ENCODE results near the gene BRD4.

- TF ChIP-seq, protein P1, sequence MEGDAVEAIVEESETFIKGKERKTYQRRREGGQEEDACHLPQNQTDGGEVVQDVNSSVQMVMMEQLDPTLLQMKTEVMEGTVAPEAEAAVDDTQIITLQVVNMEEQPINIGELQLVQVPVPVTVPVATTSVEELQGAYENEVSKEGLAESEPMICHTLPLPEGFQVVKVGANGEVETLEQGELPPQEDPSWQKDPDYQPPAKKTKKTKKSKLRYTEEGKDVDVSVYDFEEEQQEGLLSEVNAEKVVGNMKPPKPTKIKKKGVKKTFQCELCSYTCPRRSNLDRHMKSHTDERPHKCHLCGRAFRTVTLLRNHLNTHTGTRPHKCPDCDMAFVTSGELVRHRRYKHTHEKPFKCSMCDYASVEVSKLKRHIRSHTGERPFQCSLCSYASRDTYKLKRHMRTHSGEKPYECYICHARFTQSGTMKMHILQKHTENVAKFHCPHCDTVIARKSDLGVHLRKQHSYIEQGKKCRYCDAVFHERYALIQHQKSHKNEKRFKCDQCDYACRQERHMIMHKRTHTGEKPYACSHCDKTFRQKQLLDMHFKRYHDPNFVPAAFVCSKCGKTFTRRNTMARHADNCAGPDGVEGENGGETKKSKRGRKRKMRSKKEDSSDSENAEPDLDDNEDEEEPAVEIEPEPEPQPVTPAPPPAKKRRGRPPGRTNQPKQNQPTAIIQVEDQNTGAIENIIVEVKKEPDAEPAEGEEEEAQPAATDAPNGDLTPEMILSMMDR (IDR thresholded peaks at IDR 0.05): no peak
- TF ChIP-seq POLR2A (IDR thresholded peaks at IDR 0.05): no peak
These were observed 135.9 kb downstream of the BRD4 start for GRCh38 chr19:15196360-15197005.
